NK-92 (cell line): Measurements from ENCODE around the gene CTSA.
"Not testable (repeated sequence)": the region's sequence is repeated elsewhere in the genome, so short reads cannot be mapped to it uniquely, and the experiment has no call there.

Experiments used
- DNase-seq: peaks from one replicate; lab custom pipeline; 2025; ENCODE audit not compliant: unreplicated experiment; lab: John Stamatoyannopoulos, UW

CTSA gene

GRCh38 chr20:45892828-45893500 is 1.8 kb downstream of the CTSA start:
- DNase-seq = no peak

GRCh38 chr20:45893831-45894230 is 2.7 kb downstream of the CTSA start:
- DNase-seq = no peak

- no peak for DNase-seq
Measured at GRCh38 chr20:45894797-45895196, 3.7 kb downstream of the CTSA start.

- DNase-seq = no peak
Measured at GRCh38 chr20:45896641-45897161, 5.6 kb downstream of the CTSA start.

- no peak for DNase-seq
Measured at GRCh38 chr20:45897289-45897688, 6.2 kb downstream of the CTSA start.

GRCh38 chr20:45897692-45898091 is 6.6 kb downstream of the CTSA start:
- DNase-seq = no peak

GRCh38 chr20:45898285-45898684 is 7.2 kb downstream of the CTSA start:
- no peak for DNase-seq

- no peak for DNase-seq
Measured at GRCh38 chr20:45899046-45899835, 8.1 kb downstream of the CTSA start.

- DNase-seq = not testable (repeated sequence)
Measured at GRCh38 chr20:45901332-45901731, 10.2 kb downstream of the CTSA start.

- DNase-seq = no peak
Measured at GRCh38 chr20:45902199-45902701, 11.1 kb downstream of the CTSA start.

- DNase-seq = no peak
Measured at GRCh38 chr20:45904583-45905504, 13.7 kb downstream of the CTSA start.

GRCh38 chr20:45905505-45906079 is 14.5 kb downstream of the CTSA start:
- no peak for DNase-seq

- DNase-seq = no peak
Measured at GRCh38 chr20:45907219-45907948, 16.2 kb downstream of the CTSA start.

- no peak for DNase-seq
Measured at GRCh38 chr20:45908084-45908483, 16.9 kb downstream of the CTSA start.

- DNase-seq = no peak
Measured at GRCh38 chr20:45909336-45909808, 18.2 kb downstream of the CTSA start.

- DNase-seq = no peak
Measured at GRCh38 chr20:45909817-45910669, 18.9 kb downstream of the CTSA start.

GRCh38 chr20:45910670-45911485 is 19.7 kb downstream of the CTSA start:
- no peak for DNase-seq
